Upper lobe of right lung (tissue), 1 donor: ENCODE measurements around the gene MOV10L1. TPM values are rescaled to one million over a fixed set of nuclear protein-coding genes. Genes with fewer than 3 reads are reported as not detected.

Experiments
- ATAC-seq: fragments of 200-7000 bp; cut with Tn5 transposase; one replicate; pipeline ENCODE4 v1.9.1; 2020; ENCODE audit warnings: mild to moderate bottlenecking, moderate library complexity
- DNase-seq: peaks from one replicate; pipeline ENCODE4 v3.0.0-alpha.2; 2020
- H3K27ac ChIP-seq: fragments of 200-600 bp; one replicate; pipeline ENCODE4 v1.8.0; 2022
- H3K27me3 ChIP-seq: fragments of 200-600 bp; one replicate; pipeline ENCODE4 v1.8.0; 2022; ENCODE audit warnings: mild to moderate bottlenecking
- H3K36me3 ChIP-seq: fragments of 200-600 bp; one replicate; pipeline ENCODE4 v1.8.0; 2022
- H3K4me1 ChIP-seq: fragments of 200-600 bp; one replicate; pipeline ENCODE4 v1.8.0; 2022
- H3K4me3 ChIP-seq: fragments of 200-600 bp; one replicate; pipeline ENCODE4 v1.8.0; 2022; ENCODE audit warnings: mild to moderate bottlenecking
- H3K9me3 ChIP-seq: fragments of 200-600 bp; one replicate; pipeline ENCODE4 v1.8.0; 2022
- CTCF ChIP-seq: fragments of 200-600 bp; IDR thresholded peaks from one replicate; pipeline ENCODE4 v1.8.0; 2022; ENCODE audit warnings: antibody characterized with exemption
- intact Hi-C: fragments of 100-400 bp; cut with DNase I; formaldehyde crosslinking; loops from one replicate; pipeline ENCODE4 v1.11.0; 2022
- total RNA-seq: library from RNA; stranded (reverse); fragmentation: NEBNext Ultra II Directional; extraction: Animal tissue kit (Norgen Biotek cat#: 25700); gene quantifications from one replicate; pipeline ENCODE4 v1.2.1, GENCODE V29; 2021
- donor health status: DM: no; HTN: yes; CAD: no; lungs with severe emphysema.

Gene MOV10L1
- total RNA-seq, 1 donor from 2014 or later, result 1.2 TPM

GRCh38 chr22:50049299-50050195 lies 40.3 kb upstream of the MOV10L1 start:
- H3K36me3 ChIP-seq, result no peaks in the 10 kb centered on the region
- DNase-seq (no peak), ATAC-seq (no peak)
- no peak overlapping the region for H3K4me3 ChIP-seq
- no peaks in the 10 kb centered on the region for H3K4me1 ChIP-seq
- no peaks in the 10 kb centered on the region for H3K9me3 ChIP-seq
- H3K27me3 ChIP-seq, result peaks cover 14% of the 10 kb centered on the region
- no peak overlapping the region for H3K27ac ChIP-seq
- intact Hi-C loops, result no loop called here
- TF ChIP-seq CTCF, result no peak

DNA sequence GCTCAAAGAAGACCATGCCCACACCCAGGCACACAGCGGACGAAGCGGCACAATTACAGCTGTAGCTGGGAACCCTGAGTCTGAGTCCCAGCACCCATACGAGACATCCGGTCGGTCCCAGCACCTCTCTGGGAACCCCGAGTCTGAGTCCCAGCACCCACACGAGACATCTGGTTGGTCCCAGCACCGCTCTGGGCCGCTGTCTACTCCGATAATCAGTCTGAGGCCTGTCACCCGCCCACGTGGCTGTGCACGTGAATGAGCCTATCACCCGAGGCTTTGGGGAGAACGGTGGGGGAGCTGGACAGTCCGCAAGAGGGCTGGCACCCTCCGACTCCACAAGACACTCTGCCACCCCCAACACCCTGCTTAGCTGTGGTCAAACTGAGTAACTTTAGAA lies 37.9 kb upstream of the MOV10L1 start:
- ATAC-seq (no peak), DNase-seq (no peak)
- TF ChIP-seq CTCF, result no peak
- intact Hi-C loops, result no loop called here
- Histone ChIP-seq H3K4me3 (no peak overlapping the region), H3K36me3 (no peaks in the 10 kb centered on the region), H3K27me3 (no peaks in the 10 kb centered on the region), H3K4me1 (no peaks in the 10 kb centered on the region), H3K27ac (no peak overlapping the region), H3K9me3 (no peaks in the 10 kb centered on the region)

DNA sequence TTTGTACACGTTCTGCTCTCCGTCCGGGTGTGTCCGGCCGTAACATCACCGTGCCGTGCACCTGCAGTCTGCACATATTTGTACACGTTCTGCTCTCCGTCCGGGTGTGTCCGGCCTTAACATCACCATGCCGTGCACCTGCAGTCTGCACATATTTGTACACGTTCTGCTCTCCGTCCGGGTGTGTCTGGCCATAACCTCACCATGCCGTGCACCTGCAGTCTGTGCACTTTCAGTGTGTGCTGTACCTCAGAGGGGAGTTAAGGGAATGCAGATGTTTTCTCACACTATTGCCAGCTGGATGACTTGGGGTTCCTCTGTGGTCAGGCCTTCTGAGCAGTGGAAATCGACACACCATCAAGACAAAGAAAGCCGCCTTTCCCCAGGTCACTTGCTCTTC lies 35.9 kb upstream of the MOV10L1 start:
- ATAC-seq, result no peak
- no peak for TF ChIP-seq CTCF
- H3K27ac ChIP-seq, result no peak overlapping the region
- DNase-seq, result no peak
- intact Hi-C loops, result no loop called here
- H3K4me1 ChIP-seq, result peaks cover 4% of the 10 kb centered on the region
- no peaks in the 10 kb centered on the region for H3K36me3 ChIP-seq
- H3K27me3 ChIP-seq, result peaks cover 5% of the 10 kb centered on the region
- no peaks in the 10 kb centered on the region for H3K9me3 ChIP-seq
- H3K4me3 ChIP-seq, result no peak overlapping the region

- Histone ChIP-seq H3K4me3 (no peak overlapping the region), H3K4me1 (peaks cover 6% of the 10 kb centered on the region), H3K9me3 (no peaks in the 10 kb centered on the region), H3K27ac (no peak overlapping the region), H3K36me3 (no peaks in the 10 kb centered on the region), H3K27me3 (peaks cover 17% of the 10 kb centered on the region)
- no peak for DNase-seq
- intact Hi-C loops, result no loop called here
- no peak for TF ChIP-seq CTCF
- no peak for ATAC-seq
These were observed 33.4 kb upstream of the MOV10L1 start for GRCh38 chr22:50056214-50056972.

- ATAC-seq (no peak), DNase-seq (no peak)
- peaks cover 6% of the 10 kb centered on the region for H3K4me1 ChIP-seq
- peaks cover 17% of the 10 kb centered on the region for H3K27me3 ChIP-seq
- intact Hi-C loops, result no loop called here
- no peaks in the 10 kb centered on the region for H3K9me3 ChIP-seq
- H3K27ac ChIP-seq, result no peak overlapping the region
- H3K4me3 ChIP-seq, result no peak overlapping the region
- TF ChIP-seq CTCF, result no peak
- H3K36me3 ChIP-seq, result no peaks in the 10 kb centered on the region
These were observed 32.3 kb upstream of the MOV10L1 start for GRCh38 chr22:50057278-50058060.
